ENCODE measurements around the gene CBX3. TPM values are rescaled to one million over a fixed set of nuclear protein-coding genes. Genes with fewer than 3 reads are reported as not detected.

Gene CBX3
- total RNA-seq, 1 donor from 2014 or later = 148 TPM

DNA sequence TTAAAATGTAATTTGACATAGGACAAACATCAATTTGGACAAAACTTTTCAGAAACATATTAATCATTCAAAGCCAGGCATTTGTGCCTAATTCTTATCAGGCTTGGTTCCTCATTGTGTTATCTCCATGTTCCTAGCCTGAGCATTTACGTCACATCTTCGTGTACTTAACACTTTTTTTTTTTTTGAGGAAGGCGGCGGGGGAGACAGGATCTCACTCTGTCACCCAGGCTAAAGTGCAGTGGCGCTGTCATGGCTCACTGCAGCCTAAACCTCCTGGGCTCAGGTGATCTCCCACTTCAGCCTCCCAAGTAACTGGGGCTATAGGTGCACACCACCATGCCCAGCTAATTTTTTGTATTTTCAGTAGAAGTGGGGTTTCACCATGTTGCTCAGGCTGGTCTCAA, 20.8 kb upstream of the CBX3 start:
- peaks cover 19% of the 10 kb centered on the region for H3K4me1 Mint-ChIP-seq (ENCODE audit: low read depth, unreplicated experiment)
- DNase-seq (ENCODE audit: low read depth) (no peak), FAIRE-seq (no peak)
- Histone ChIP-seq H3K27me3 (ENCODE audit: insufficient read depth, low read length) (no peaks in the 10 kb centered on the region), H3K79me2 (ENCODE audit: insufficient read depth, low read length) (no peaks in the 10 kb centered on the region), H3K36me3 (ENCODE audit: insufficient read depth, low read length) (peaks cover 6% of the 10 kb centered on the region), H3K4me3 (ENCODE audit: insufficient read depth, low read depth, low read length) (no peak overlapping the region), H3K27ac (ENCODE audit: low read depth, low read length) (no peak overlapping the region), H3K4me2 (ENCODE audit: low read length) (no peak overlapping the region), H3K9ac (ENCODE audit: low read length) (no peak overlapping the region), H2AFZ (ENCODE audit: low read depth, low read length) (no peak overlapping the region), H4K20me1 (ENCODE audit: insufficient read depth, low read length) (peaks cover 43% of the 10 kb centered on the region), H3K4me1 (ENCODE audit: insufficient read depth, low read length) (no peaks in the 10 kb centered on the region), H3K9me3 (ENCODE audit: insufficient read depth, low read depth, low read length) (no peaks in the 10 kb centered on the region)
- peaks cover 9% of the 10 kb centered on the region for H3K36me3 Mint-ChIP-seq (ENCODE audit: low read depth, unreplicated experiment)
- H3K9me3 Mint-ChIP-seq (ENCODE audit: unreplicated experiment) = no peaks in the 10 kb centered on the region
- no peak overlapping the region for H3K27ac Mint-ChIP-seq (ENCODE audit: unreplicated experiment)
- no peak overlapping the region for H3K4me3 Mint-ChIP-seq (ENCODE audit: unreplicated experiment)
- H3K27me3 Mint-ChIP-seq (ENCODE audit: low read depth, unreplicated experiment) = no peaks in the 10 kb centered on the region
- TF ChIP-seq CTCF (IDR thresholded peaks at IDR 0.05; ENCODE audit: insufficient read depth, low read depth, low read length) (no peak), EZH2 (IDR thresholded peaks at IDR 0.05; ENCODE audit: insufficient read depth, low read length) (no peak)

DNA sequence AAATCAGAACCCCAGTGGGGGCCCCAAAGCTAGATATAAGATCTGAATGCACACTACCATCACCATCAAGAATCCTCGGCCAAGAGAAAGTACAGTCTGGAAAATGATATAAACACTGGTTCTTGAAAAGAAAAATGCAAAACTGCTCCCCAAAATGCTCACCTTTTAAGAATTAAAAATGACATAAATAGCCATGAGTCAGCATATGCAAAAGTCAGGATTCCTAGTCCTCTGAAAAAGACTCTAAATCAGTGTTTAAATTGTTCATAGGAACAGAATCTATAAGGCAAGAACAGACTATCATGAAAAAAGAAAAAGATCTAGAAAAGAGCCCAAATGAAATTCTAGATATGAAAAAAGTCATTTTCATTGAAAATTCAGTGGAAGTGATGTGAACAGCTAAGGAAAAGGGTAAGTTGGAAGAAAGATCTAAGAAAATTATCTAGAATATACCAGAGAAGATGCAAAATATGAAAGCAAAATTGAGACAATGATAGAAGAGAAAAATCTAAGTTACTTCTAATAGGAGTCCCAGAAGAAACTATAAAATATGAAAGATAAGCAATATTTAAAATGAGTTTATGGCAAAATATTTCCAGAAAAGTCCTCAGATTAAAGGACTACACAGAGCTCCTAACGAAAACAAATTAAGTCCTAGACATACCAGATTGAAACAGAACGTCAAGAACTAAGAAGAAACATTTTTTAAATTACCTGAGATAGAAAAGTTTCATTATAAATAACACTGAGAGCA, 19.9 kb upstream of the CBX3 start:
- H3K4me3 ChIP-seq (ENCODE audit: insufficient read depth, low read depth, low read length) = no peak overlapping the region
- FAIRE-seq = no peak
- no peak overlapping the region for H3K9ac ChIP-seq (ENCODE audit: low read length)
- Mint-ChIP-seq H3K27ac (ENCODE audit: unreplicated experiment) (peak overlapping the region; percentile 3), H3K36me3 (ENCODE audit: low read depth, unreplicated experiment) (peaks cover 7% of the 10 kb centered on the region), H3K4me1 (ENCODE audit: low read depth, unreplicated experiment) (peaks cover 22% of the 10 kb centered on the region), H3K4me3 (ENCODE audit: unreplicated experiment) (no peak overlapping the region), H3K27me3 (ENCODE audit: low read depth, unreplicated experiment) (no peaks in the 10 kb centered on the region), H3K9me3 (ENCODE audit: unreplicated experiment) (no peaks in the 10 kb centered on the region)
- no peak for DNase-seq (ENCODE audit: low read depth)
- no peaks in the 10 kb centered on the region for H3K9me3 ChIP-seq (ENCODE audit: insufficient read depth, low read depth, low read length)
- peaks cover 8% of the 10 kb centered on the region for H3K36me3 ChIP-seq (ENCODE audit: insufficient read depth, low read length)
- H3K79me2 ChIP-seq (ENCODE audit: insufficient read depth, low read length) = no peaks in the 10 kb centered on the region
- no peak overlapping the region for H3K27ac ChIP-seq (ENCODE audit: low read depth, low read length)
- H2AFZ ChIP-seq (ENCODE audit: low read depth, low read length) = no peak overlapping the region
- H4K20me1 ChIP-seq (ENCODE audit: insufficient read depth, low read length) = peaks cover 48% of the 10 kb centered on the region
- no peaks in the 10 kb centered on the region for H3K27me3 ChIP-seq (ENCODE audit: insufficient read depth, low read length)
- TF ChIP-seq CTCF (IDR thresholded peaks at IDR 0.05; ENCODE audit: insufficient read depth, low read depth, low read length) = no peak
- no peak for TF ChIP-seq EZH2 (IDR thresholded peaks at IDR 0.05; ENCODE audit: insufficient read depth, low read length)
- no peak overlapping the region for H3K4me2 ChIP-seq (ENCODE audit: low read length)
- H3K4me1 ChIP-seq (ENCODE audit: insufficient read depth, low read length) = no peaks in the 10 kb centered on the region

DNA sequence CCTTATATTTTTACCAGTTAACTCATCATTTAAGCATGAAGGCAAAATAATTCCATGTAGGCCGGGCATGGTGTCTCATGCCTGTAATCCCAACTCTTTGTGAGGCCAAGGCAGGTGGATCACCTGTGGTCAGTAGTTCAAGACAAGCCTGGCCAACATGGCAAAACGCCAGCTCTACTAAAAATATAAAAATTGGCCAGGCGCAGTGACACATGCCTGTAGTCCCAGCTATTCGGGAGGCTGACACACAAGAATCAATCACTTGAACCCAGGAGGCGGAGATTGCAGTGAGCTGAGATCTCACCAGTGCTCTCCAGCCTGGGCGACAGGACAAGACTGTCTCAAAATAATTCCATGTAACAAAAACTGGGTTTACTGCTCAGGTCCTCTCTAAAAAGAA, 19.3 kb upstream of the CBX3 start:
- DNase-seq (ENCODE audit: low read depth) (no peak), FAIRE-seq (no peak)
- Mint-ChIP-seq H3K36me3 (ENCODE audit: low read depth, unreplicated experiment) (peaks cover 8% of the 10 kb centered on the region), H3K27ac (ENCODE audit: unreplicated experiment) (peak overlapping the region; percentile 48), H3K9me3 (ENCODE audit: unreplicated experiment) (no peaks in the 10 kb centered on the region), H3K4me1 (ENCODE audit: low read depth, unreplicated experiment) (peaks cover 28% of the 10 kb centered on the region), H3K27me3 (ENCODE audit: low read depth, unreplicated experiment) (no peaks in the 10 kb centered on the region), H3K4me3 (ENCODE audit: unreplicated experiment) (no peak overlapping the region)
- no peak overlapping the region for H3K4me3 ChIP-seq (ENCODE audit: insufficient read depth, low read depth, low read length)
- H4K20me1 ChIP-seq (ENCODE audit: insufficient read depth, low read length) = peaks cover 53% of the 10 kb centered on the region
- no peak overlapping the region for H2AFZ ChIP-seq (ENCODE audit: low read depth, low read length)
- no peak overlapping the region for H3K27ac ChIP-seq (ENCODE audit: low read depth, low read length)
- peaks cover 8% of the 10 kb centered on the region for H3K36me3 ChIP-seq (ENCODE audit: insufficient read depth, low read length)
- H3K79me2 ChIP-seq (ENCODE audit: insufficient read depth, low read length) = no peaks in the 10 kb centered on the region
- H3K4me1 ChIP-seq (ENCODE audit: insufficient read depth, low read length) = no peaks in the 10 kb centered on the region
- no peak overlapping the region for H3K4me2 ChIP-seq (ENCODE audit: low read length)
- no peak overlapping the region for H3K9ac ChIP-seq (ENCODE audit: low read length)
- TF ChIP-seq CTCF (IDR thresholded peaks at IDR 0.05; ENCODE audit: insufficient read depth, low read depth, low read length) = no peak
- TF ChIP-seq EZH2 (IDR thresholded peaks at IDR 0.05; ENCODE audit: insufficient read depth, low read length) = no peak
- H3K9me3 ChIP-seq (ENCODE audit: insufficient read depth, low read depth, low read length) = no peaks in the 10 kb centered on the region
- no peaks in the 10 kb centered on the region for H3K27me3 ChIP-seq (ENCODE audit: insufficient read depth, low read length)
